GDM1 (cell line): ENCODE measurements around the gene DENND1A.

Experiments
- DNase-seq: peaks from one replicate; lab custom pipeline; 2025; lab: John Stamatoyannopoulos, UW

Gene DENND1A

DNA sequence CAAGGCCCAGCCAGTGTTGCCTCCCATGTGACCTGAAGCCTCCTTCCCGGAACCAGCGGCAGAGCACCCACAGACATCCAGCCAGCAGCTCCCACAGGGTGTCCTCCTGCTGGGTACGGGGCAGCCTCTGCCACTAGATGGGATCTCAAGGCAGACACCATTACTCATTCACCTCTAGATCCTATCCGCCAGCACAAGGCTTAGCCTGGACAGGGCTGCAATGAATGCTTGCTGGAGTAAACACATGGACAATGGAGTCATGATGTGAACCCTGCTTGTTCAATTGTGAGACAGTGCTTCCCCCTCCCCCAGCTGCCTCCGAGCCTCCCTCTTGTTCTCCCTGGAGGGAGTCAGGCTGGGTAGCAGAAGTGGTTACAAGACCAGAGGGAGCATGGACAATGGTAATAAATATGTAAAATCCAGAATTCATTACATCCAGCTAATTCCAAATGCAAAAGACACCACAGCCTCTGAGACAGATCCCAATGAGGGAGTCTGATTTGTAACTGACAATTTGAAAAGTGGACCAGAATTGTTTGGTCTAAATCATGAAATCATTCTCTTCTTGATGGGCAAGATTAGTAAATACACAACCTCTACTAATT, 441.9 kb downstream of the DENND1A start:
- DNase-seq: no peak

DNA sequence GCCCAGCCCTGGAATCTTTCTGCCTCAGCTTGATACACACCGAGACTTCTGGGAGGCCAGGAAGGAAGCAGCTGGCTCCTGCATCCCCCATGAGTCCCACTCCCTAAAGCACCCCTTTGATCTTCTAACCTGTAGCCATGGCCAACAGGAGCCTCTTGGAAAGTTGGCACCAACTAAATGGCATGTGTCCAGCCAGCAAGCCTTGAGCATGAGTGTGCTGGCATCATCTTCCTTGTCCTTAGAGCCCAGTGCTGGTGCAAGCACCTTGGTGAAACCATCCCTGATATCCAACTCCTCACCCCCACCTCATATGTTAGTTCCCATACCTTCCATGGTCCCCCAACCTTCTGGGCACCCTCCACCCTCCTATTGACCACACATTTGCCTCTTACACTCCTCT, 443.5 kb downstream of the DENND1A start:
- no peak for DNase-seq

DNA sequence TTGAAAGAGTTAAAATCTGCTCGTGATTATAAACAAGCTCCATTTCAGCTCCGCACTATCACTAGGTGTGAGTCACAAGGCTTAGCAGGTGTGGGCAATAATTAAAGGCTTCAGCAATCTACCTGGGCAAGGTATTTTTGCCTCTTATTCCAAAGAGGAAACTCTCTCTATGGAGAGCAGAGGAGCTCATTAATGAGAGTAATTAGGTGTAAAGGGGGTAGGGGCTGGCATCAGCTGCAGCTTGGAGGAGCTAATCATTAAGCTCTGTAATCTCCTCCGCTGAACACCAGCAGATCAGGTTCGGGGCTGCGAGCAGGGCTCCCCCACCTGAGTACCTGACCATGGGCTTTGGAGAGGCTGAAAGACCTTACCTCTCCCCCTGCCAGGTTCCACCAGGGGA, 444.7 kb downstream of the DENND1A start:
- no peak for DNase-seq

DNA sequence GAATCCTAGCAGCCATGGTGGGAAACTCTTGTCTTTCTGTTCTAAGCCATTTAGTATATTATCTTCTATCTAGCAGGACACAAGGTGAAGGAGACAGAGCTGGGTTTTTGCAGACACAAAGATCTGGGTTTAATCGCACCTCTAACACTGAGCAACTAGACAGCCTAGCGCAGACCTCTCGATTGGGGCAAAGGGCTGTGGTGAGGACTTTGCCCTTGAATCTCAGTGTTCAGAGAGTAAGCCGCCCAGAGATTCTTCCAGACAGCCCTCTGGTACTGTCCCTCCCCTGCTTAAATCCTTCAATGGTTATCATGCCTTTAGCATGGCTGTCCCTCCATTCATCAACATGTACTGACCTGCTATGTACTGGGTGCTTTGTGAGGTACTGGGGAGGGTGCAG, 445.8 kb downstream of the DENND1A start:
- no peak for DNase-seq

DNA sequence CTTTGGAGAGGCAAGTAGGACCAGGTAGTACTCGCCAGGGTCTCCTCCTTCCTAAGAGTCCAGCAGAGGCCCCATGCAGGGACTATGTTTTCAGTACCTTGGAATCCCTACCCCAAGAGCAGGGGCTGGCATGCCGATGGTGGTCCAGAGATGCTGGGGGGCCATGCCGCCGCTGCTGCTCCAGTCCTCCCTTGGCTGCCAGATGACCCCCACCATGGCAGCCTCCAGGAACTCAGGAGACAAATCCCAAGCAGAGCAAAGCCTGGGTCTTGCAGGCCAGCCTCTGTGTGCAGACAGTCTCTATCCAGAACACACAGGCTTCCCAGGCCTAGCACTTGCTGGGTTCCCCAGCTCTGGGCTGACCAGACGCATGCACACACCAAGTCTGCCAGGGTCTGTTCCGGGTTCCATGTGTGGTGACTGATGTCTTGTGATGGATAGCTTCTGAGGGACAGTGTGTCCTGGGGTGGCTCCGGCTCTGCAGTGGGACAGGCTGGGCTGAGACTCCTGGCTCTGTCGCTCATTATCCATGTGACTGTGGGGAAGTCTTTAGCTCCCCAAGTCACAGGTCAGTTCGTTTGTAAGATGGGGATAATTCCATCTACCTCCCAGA, 446.6 kb downstream of the DENND1A start:
- DNase-seq: no peak

DNA sequence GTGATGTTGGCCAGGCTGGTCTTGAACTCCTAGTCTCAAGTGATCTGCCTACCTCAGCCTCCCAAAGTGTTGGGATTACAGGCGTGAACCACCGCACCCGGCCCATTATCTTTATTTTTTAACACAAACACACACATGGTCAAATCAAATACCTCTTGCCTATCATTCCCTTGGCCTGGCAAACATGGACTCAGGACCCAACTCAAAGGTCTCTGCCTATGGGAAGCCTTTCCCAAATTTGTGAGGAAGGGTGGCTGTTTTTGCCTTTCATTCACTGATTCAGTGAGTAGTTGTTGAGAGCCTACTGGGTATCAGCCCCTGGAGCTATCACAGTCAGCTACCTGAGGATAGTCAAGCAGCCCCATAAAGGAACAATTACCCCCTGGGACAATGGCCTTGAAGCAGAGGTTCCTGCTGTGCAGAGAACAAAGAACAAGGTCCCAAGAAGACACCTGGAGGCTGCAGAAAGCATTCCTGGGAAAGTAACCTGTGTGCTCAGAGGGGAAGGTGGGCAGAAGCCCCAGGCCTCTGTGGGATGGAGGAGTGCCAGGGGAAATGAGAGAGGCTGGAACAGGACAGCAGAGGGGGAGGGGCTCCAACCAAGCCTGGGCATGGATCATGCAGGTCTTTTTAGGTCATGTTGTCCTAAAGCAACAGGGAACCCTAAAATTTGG, 447.5 kb downstream of the DENND1A start:
- no peak for DNase-seq

DNA sequence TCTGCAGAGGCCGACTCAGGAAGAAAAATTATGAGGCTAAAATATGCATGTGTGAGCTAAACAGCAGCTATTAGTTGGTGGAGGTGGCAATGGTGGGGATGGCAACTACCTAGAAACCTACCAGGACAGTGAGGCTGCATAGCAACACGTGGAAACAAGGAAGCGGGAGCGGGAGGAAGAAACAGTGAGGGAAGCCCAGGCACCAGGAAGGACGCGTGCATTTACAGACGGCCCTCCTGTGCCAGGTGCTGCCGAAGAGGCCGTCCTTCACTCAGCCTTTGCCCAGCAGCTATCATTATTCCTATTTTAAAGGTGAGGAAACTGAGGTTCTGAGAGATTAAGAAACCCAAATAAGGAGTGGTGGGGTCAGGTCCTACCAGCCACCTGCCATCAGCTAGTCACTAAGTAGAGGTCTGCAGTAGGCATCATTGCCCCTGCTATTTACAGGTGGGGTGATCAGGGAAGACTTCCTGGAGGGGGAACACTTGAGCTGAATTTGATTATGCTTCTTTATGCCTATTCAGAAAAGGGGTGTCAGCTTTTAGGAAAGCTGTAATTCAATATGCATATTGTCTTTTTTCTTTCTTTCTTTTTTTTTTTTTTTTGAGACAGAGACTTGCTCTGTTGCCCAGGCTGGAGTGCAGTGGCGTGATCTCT, 448.6 kb downstream of the DENND1A start:
- no peak for DNase-seq

DNA sequence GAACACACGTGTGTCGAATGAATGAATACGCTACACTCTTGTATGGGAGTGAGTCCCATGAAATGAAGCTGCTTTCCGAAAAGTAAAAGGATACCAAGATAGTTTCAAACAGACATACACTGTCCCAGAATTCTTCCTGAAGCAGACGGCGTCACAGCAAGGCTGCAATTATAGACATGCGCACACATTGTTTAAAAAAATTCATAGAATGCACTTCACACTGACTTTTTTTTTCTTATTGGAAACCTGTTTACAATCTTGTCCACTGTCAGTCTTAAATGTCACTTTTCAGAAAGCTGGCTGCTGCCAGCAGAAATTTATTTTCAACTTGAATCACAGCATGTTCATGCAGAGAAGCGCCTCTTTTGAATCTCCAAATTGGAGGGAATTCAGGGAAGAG, 449.1 kb downstream of the DENND1A start:
- no peak for DNase-seq

DNA sequence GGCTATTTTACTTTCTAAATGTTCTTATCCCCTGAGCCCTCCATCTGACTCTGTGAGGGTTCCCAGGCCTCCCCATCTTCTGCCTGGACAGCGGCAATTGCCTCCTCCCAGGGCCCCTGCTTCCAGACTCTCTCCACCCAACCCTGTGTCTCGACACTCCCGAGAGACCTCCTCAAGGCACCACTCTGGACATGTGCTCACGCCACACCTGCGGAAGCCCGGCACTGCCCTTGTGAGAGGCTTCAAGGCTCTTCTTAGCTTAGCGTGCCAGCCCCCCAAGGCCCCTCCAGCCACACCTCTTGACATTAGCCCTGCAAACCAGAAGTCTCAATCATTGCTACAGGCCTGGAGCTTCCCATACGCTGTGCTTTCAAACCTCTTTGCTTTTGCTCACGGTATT, 449.8 kb downstream of the DENND1A start:
- no peak for DNase-seq

DNA sequence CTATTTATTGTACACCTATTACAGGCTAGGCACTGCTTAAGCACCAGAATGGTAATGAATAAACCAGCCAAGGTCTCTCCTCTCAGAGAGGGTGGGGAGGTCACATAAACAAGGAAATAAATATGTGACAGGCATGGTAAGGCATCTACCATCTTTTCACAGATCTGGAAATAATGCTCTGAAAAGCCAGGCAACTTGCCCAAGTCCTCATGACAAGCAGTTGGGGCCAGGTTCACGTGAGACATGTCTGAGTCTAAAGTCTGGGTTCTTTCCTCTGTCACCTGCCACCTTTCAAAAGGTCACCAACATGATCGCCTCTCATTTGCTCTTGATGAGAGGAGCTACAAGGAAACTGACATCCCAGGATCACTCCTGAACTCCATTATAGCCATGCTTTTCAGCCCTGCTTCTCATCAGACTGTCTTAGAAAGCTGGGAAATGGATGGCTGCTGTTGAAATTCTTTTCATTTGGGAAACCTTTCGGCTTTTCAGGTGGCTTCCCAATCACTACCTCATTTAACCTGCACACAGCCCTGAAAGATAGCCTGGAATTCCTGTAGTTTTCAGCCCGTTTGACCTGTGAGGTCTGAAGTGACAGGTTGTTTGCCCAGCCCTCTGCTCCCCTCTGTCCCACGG, 450.8 kb downstream of the DENND1A start:
- no peak for DNase-seq

DNA sequence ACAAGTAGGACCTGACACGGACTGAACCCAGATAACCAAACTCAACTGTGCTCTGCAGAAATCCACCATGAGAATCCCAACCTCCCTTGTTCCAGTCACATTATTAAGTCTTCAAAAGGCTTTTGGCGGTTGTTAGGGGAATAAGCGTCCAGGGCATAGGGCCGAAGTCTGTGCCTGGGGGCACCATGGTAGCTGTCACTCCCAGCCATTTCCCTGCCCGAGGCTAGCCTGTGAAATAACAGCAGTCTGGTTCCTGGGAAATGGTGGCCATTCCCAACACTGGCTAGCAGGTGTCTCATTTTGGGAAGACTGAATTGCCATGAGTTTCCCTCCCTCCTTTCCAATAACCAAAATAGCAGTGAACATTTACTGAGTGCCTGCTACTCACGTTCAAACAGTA, 451.8 kb downstream of the DENND1A start:
- no peak for DNase-seq

DNA sequence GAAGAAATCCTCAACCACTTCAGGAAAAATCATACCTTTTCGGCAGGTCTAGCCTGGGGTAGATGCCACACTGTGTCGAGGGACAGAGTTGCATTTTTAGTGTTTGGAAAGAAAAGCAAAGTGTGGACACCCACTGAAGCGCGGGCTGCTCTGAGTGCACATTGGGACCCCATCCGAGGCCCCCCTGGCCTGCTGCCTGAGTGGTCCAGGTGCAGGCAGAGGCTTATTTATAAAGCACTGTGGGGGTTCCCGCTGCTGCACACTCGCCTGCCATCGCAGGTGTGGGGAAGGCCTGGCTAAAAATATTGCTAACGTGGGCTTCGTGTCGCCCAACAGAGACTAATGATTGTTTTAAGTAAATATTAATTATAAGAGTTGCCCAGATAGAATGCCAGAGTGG, 454.5 kb downstream of the DENND1A start:
- DNase-seq: no peak

DNA sequence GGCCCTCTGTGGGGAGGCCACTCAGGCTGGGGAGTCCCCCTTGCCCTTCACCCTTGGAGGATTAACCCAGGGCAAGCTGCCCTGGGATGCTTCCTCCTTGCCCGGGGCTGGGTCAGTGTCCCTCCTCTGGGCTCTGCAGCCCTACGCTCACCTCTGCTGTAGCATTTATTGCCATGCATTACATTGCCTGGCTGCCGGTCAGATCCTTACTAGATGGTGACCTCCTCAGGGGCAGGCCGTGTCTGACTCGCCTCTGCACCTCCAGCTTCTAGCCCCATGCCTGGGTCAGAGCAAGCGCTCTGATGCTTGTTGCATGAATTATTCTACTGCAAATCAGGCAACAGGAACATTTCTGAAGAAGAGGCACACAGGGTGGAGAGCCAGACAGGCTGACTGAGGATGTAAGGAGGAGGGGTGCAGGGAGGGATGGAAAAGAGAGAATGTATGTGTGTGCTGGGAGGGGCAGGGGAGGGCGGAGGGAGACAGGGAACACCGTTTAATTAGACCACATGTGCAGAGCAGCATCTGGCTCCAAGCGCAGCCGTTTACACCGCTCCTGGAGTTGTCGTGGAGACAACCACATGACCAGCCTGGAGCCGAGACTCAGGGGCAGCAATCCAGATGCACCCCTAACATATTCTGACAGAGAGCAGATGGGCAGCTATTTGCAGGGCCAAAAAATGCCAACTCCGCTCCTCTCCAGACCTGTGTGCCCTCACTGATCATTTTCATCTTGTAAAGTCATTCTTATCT, 456.9 kb downstream of the DENND1A start:
- no peak for DNase-seq

DNA sequence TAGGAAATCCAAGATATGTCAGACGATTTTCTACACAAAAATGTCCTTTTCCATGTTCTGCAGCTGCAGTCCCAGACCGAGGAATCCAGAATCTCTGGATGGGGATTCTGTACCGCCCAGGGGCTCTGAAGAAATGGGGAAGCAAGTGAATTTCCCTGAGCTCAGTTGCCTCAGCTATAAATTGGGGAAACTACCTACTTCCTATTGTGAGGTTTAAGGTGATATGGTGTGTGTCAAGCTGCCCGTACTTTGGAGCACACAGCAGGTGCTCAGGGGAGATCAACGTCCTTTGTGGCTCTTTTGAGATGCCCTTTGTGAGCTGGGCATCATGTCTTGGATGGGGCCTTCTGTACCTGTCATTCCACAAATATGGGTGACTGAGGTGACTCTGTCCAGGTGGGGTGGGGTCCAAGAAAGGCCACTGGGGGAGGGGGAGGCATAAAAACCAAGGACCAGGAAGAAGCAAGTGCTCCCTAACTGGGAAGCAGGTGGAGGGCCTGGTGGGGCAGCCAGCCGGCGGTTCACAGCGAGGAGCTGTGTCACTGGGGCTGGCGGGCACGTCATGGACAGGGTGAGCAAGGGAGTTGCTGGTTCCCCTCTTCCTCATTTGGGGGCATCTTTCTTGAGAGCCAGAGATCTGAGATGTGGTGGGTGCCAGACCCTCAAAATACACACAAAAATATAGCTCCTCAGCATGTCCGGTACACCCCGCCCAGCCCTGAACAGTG, 457.9 kb downstream of the DENND1A start:
- DNase-seq: no peak

DNA sequence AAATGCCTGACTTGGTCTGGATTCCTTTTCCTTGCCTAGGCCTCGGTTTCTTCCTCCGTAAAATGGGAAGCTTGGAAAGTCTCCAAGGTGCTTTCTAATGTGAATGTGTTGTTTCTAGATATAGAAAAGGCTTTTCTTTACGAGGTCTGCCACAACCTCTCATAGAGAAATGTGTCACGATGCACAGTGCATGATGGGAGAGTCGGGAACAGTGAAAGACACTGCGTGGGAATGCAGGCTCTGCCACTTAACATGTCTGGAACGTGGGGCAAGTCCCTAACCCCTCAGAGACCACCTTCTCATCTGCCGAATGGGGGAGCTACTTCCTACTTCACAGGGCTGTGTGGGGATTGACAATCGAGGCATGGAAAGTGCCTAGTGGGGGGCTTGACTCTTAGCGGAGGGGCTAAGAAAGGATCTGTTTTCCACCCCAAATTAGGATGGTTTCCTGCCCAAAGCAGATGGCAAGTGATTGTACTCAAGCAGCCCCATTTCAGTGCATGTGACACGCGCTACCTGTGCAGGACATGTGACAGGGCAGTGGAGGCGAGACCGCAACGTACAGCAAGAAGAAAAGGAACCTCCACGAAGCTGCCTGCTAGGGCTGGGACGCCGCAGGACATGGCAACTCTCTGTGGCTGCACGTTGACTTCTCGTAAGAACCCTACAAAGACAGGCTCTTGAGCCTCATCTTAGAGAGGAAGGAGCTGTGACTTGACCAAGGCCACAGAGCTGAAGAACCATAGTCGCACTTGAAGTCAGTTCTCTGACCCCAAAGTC, 458.7 kb downstream of the DENND1A start:
- DNase-seq: no peak

DNA sequence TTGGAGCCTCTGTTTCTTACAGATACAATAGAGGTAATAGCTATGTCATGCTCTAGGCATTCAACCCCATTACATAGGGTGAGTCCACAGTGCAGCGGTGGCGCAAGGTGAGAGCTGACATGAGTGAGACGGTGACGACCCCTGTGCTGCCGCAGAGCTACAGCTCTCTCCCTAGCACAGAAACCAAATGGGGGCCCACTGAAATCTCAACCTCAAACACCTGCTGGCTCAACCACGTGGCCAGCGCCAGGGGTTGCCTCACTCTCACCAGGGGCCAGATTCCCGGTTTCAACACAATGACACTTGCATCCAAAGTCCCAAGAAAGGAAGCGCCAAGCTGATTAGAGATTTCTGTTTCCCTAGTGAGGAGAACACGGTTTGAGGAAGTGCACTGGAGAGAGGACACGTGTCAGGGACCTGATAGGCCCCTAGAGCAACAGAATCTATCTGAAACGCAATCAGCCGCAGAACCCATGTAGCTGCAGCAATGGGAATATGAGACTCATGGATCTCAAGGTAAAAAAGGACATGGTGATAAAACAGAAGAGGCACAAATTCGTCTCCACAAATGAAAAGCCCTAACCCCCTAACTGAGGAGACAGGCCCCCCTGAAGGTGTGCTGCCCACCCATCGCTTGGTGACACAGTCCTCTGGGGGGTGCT, 459.7 kb downstream of the DENND1A start:
- DNase-seq: no peak

DNA sequence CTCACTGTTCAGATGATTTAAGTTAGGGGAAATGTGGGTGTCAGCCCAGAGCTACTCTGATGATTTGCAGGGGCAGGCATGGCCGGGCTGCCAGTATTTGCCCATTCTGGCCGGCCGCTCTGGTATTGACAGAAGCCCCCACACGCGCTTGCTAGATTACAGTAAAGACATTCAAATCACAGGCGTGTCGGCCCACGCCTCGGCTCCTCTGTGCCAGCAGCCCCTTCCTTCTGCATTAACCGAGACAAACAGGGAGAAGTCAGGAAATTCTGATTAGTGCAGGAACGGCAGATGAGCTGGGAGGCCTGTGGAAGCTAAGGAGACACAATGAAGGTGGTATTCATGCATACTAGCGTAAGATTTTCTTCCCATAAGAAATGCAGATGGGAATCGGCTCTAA, 460.6 kb downstream of the DENND1A start:
- DNase-seq: no peak

DNA sequence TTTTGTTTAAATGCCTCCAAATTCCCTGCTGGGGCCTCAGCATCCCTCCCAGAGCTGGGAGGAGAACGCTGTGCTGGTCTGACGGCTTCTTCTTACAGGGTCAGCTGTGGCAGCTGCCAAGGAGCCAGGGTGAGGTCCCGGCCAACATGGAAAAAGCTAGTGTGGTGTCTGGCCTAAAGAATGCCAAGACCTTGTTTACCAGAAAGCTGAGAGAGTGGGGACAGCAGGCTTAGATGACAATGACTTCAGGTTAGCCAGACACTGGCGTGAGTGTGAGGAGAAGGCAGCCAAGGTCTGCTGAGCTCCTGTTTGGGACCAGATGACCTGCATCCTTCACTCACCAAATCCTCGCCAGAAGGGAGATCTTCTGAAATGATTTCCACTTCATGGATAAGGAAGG, 461.4 kb downstream of the DENND1A start:
- DNase-seq: no peak

DNA sequence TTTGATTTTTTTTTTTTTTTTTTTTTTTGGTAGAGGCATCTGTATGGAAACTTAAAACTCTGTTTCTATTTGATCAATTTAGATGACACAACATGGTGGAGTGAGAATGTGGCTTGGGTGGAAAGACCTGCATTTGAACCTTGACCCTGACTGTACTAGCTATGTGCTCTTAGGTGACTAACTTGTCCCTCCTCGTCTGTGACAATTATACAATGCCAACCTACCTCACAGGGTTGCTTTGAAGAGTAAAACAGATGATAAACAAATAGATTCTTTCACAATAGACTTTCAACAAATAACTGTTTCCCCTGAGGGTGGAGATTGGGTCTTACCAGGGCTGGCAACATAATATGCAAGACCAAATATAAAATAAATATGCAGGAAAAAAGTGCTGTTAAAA, 464.6 kb downstream of the DENND1A start:
- DNase-seq: no peak

DNA sequence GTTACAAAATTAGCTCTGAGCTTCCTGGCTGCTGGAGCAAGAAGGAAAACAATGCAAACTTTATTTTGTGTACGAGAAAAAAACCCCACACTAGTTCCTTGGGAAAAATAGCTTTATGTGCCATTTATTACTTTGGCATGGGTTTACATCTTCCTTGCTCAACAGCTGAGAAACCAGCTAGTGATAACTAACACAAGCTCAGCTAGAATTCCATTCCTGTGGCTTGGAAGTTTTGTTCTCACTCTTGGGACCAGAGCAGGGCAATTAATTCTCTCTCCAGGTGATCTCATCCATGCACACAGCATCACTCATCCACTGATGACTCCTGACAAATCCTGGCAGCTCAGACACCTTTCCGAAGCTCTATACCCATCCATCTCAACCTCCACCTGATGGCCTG, 469.8 kb downstream of the DENND1A start:
- DNase-seq: no peak
